GM12875 (cell line): Measurements from ENCODE around the gene REN.

Source experiments
- H3K4me3 ChIP-seq: one replicate; pipeline ENCODE4 v1.5.1; 2011; ENCODE audit warnings: low read depth, low read length, control low read depth
- TF ChIP-seq, protein P1 (sequence below): IDR thresholded peaks from 2 replicates; pipeline ENCODE4 v1.5.1; 2011; ENCODE audit warnings: low read depth, mild to moderate bottlenecking, control low read depth, inconsistent platforms, low read length, moderate library complexity, borderline replicate concordance; ENCODE audit not compliant: insufficient read depth

Gene REN

DNA sequence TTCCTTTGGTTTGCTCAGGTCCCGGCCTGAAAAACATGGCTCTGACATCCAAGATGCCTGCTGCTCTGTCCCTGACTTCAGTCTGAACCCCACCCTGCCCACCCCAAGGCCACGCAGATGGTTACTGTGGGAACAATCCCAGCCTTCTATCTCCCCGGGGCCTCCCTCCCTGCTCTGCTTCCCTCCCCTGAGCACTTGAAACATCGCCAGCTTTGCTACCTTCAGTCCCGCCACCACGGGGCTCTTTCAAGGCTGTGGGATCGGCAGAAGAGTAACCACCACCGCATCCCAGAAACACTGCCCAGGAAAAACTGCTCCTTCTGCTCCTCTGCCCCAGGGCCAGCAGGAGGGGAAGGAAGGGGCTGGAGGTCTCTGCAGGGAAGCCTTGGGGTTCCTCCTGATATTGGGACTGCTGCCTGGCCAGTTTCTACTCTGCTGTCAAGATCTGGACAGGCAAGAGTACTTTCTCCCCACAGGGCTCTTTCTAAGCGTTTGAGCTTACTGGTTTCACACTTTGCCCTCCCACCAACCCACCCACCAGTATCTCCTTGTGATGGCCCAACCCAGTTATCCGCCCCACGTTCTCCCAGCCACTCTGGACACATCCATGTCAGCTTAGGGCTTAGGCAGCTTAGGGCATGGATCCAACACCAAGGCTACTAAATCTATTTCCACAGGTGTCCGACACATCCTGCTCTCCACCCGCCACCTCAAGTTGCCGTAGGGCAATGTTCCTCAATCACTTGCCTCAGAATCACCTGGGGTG, 22.7 kb downstream of the REN start:
- H3K4me3 ChIP-seq = no peak overlapping the region
- TF ChIP-seq, protein P1, sequence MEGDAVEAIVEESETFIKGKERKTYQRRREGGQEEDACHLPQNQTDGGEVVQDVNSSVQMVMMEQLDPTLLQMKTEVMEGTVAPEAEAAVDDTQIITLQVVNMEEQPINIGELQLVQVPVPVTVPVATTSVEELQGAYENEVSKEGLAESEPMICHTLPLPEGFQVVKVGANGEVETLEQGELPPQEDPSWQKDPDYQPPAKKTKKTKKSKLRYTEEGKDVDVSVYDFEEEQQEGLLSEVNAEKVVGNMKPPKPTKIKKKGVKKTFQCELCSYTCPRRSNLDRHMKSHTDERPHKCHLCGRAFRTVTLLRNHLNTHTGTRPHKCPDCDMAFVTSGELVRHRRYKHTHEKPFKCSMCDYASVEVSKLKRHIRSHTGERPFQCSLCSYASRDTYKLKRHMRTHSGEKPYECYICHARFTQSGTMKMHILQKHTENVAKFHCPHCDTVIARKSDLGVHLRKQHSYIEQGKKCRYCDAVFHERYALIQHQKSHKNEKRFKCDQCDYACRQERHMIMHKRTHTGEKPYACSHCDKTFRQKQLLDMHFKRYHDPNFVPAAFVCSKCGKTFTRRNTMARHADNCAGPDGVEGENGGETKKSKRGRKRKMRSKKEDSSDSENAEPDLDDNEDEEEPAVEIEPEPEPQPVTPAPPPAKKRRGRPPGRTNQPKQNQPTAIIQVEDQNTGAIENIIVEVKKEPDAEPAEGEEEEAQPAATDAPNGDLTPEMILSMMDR = no peak

DNA sequence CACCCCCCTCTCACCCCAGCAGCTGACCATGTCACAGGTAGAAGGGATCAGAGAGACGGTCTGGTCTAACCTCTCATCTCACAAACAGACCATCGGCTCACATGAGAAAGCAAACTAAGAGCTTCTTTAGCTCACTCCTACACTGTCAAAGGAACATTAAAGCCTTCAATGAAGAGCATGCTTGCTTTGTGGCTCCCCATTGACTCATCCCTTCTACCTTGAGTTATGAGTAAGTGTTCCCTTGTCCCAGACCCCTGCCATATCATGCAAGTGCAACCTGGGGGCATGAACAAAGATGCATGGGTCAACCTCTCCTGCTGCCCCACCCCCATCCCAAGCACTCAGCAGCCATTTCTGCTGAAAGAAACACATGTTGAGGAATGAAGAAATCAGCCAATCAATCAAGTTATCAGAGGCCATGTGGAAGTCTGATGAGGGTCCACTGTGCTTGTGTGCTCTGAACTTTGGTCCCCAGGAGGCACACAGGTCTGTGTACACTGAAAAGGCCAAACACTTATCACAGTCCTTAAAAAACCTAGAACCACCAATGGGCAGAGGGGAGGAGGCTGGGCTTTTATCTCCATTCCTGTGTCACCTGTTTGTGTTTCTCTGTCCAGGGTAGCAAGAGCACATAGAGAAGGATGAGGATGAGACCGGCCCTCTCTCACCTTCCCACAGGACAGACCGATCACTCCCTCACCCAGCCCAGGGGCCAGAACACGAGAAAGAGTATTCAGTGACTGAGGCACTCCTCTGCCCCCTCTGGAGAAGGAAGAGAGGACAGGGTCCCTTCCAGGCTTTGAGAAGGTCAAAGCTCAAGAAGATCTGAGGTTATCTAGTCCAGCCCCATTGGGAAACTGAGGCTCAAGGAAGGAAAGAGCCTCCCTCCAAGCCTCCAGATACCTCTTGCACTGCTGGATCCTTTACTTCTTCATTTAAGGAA, 23.8 kb downstream of the REN start:
- TF ChIP-seq, protein P1 = no peak
- H3K4me3 ChIP-seq = no peak overlapping the region

DNA sequence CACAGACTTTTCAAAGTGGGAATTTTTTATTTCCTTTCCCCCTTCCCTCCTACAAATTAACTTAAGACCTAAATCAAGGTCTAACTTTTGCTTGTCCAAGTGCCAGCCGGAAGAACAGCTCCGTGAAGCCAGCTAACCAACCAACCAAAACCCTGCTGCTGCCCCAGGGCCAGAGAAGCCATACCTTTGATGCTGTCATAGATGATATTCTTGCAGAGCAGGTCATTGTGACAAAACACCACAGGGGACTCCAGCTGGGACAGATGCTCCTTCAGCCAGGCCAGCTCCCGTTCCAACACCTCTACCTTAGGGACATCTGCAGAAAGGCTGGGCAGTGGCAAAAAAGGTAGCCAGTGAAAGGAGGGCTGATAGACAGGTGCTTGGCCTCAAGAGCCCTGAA, 25.0 kb downstream of the REN start:
- H3K4me3 ChIP-seq = no peak overlapping the region
- TF ChIP-seq, protein P1 = no peak

DNA sequence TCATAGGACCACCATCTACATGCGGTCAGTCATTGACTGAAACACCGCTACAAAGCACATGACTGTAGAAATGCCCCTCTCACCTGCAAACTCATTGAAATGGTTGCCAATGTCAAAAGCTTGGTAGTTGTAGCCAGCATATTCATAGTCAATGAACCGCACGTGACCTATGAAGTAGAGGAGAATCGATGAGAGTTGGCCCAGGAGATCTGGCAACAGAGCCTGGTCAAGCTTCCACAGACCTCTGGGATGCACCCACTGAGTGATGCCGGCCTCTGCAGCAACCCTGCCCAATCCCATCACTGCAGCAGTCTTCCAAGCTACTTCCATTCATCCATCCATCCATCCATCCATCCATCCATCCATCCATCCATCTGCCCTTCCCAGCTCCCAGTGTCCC, 26.2 kb downstream of the REN start:
- TF ChIP-seq, protein P1 = no peak
- no peak overlapping the region for H3K4me3 ChIP-seq

DNA sequence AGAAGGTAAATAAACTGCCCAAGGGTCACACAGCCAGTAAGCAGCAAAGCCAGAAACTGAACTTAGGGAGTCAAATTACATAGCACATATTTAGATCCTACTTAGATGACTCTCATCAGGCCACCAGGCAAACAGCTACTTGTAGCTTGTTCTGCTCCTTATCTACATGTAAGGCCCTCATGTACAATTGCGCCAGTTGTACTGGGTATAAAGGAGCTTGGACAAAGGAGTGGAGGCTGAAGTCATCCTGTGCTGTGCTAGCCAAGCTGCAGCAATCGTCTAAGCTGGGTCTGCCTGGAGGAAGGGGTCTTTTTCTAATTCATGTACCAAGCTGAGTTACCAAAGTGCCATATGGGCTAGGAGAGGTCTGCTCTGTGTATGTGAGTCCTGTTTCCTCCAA, 27.0 kb downstream of the REN start:
- no peak overlapping the region for H3K4me3 ChIP-seq
- TF ChIP-seq, protein P1 = no peak

DNA sequence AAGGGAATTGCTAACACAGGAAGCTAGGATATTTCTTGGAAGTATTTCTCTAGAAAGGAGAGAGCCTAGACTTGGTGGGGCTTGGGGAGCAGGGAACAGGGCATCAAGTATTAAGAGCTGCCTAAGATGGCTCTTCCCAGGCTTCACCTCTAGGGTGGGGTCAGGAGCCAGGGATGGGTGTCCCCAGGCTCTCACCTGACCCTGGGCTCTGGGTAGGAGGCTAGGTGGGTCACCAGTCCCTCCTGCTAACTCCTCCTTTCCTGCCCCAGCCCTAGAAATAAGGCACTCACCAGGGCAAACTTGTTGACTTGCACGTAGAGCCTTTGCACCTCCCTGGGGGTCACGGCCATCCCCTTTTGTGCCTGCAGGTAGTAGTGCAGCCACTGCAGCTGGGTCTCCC, 29.3 kb downstream of the REN start:
- TF ChIP-seq, protein P1 = no peak
- no peak overlapping the region for H3K4me3 ChIP-seq
